ENCODE measurements around the gene NMT1. TPM values are rescaled to one million over a fixed set of nuclear protein-coding genes. Genes with fewer than 3 reads are reported as not detected.
A peak's percentile ranks its signal among the peaks of the same experiment; 100 is the strongest.

The NMT1 gene
- total RNA-seq, 6 experiments from 2014 or later, result 135 to 152 (median 142) TPM

GRCh38 chr17:45104029-45104428 lies 42.9 kb downstream of the NMT1 start:
- no peak for TF ChIP-seq CTCF (IDR thresholded peaks at IDR 0.05)
- Mint-ChIP-seq H3K4me1 (ENCODE audit: low read depth) (peaks cover 9% of the 10 kb centered on the region), H3K27ac (peak overlapping the region; percentile 24; the same call in 1 of the 2 replicates), H3K27me3 (ENCODE audit: insufficient read depth) (peaks cover 8% of the 10 kb centered on the region), H3K36me3 (ENCODE audit: low read depth) (peaks cover 29% of the 10 kb centered on the region), H3K9me3 (no peaks in the 10 kb centered on the region), H3K4me3 (no peak overlapping the region)
- DNase-seq, result no peak

- Mint-ChIP-seq H3K27ac (peak overlapping the region; percentile 24; the same call in 1 of the 2 replicates), H3K4me3 (no peak overlapping the region), H3K27me3 (ENCODE audit: insufficient read depth) (peaks cover 8% of the 10 kb centered on the region), H3K9me3 (no peaks in the 10 kb centered on the region), H3K36me3 (ENCODE audit: low read depth) (peaks cover 25% of the 10 kb centered on the region), H3K4me1 (ENCODE audit: low read depth) (peaks cover 6% of the 10 kb centered on the region)
- no peak for TF ChIP-seq CTCF (IDR thresholded peaks at IDR 0.05)
- no peak for DNase-seq
Observed at GRCh38 chr17:45104497-45104896, 43.4 kb downstream of the NMT1 start.

GRCh38 chr17:45104907-45105624 lies 43.9 kb downstream of the NMT1 start:
- Mint-ChIP-seq H3K27ac (no peak overlapping the region), H3K9me3 (no peaks in the 10 kb centered on the region), H3K4me1 (ENCODE audit: low read depth) (peaks cover 6% of the 10 kb centered on the region), H3K4me3 (no peak overlapping the region), H3K36me3 (ENCODE audit: low read depth) (peaks cover 25% of the 10 kb centered on the region), H3K27me3 (ENCODE audit: insufficient read depth) (peaks cover 8% of the 10 kb centered on the region)
- no peak for DNase-seq
- peak; percentile 38; the same call in 1 of the 2 replicates for TF ChIP-seq CTCF (IDR thresholded peaks at IDR 0.05)

GRCh38 chr17:45106096-45106495 lies 45.0 kb downstream of the NMT1 start:
- DNase-seq, result no peak
- H3K4me1 Mint-ChIP-seq (ENCODE audit: low read depth), result peaks cover 6% of the 10 kb centered on the region

GRCh38 chr17:45106582-45106981 lies 45.5 kb downstream of the NMT1 start:
- Mint-ChIP-seq H3K27ac (peak overlapping the region; percentile 30; the same call in 1 of the 2 replicates), H3K27me3 (ENCODE audit: insufficient read depth) (peaks cover 10% of the 10 kb centered on the region), H3K36me3 (ENCODE audit: low read depth) (peaks cover 25% of the 10 kb centered on the region), H3K4me3 (no peak overlapping the region), H3K4me1 (ENCODE audit: low read depth) (peaks cover 6% of the 10 kb centered on the region), H3K9me3 (no peaks in the 10 kb centered on the region)
- TF ChIP-seq CTCF (IDR thresholded peaks at IDR 0.05), result no peak
- no peak for DNase-seq

More at GRCh38 chr17:45106096-45106495, 45.0 kb downstream of the NMT1 start:
- H3K9me3 Mint-ChIP-seq, result no peaks in the 10 kb centered on the region
- no peak for TF ChIP-seq CTCF (IDR thresholded peaks at IDR 0.05)
- peak overlapping the region; percentile 30; the same call in 1 of the 2 replicates for H3K27ac Mint-ChIP-seq
- peaks cover 25% of the 10 kb centered on the region for H3K36me3 Mint-ChIP-seq (ENCODE audit: low read depth)
- no peak overlapping the region for H3K4me3 Mint-ChIP-seq
- H3K27me3 Mint-ChIP-seq (ENCODE audit: insufficient read depth), result peaks cover 8% of the 10 kb centered on the region

Data from HFFc6 (cell line).